ENCODE results near the gene RPN1.
"Not testable (repeated sequence)": the region's sequence is repeated elsewhere in the genome, so short reads cannot be mapped to it uniquely, and the experiment has no call there.

RPN1 gene

DNA sequence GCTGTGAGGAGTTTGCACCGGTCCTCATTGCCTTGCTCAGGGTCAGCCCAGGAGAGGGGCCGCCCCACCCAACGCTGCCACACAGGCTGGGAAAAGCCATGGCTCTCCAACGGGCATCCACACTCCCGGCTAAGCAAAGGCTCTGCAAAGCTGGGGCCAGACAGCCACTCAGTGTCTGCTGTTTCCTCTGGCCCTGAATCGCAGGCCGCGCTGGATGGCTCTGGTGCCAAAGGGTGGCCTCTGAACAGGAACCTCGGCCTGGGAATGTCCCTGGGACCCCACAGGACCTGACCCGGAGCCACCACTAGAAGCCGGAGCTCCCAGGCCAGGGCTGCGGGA, 42.9 kb downstream of the RPN1 start:
- DNase-seq: no peak

DNA sequence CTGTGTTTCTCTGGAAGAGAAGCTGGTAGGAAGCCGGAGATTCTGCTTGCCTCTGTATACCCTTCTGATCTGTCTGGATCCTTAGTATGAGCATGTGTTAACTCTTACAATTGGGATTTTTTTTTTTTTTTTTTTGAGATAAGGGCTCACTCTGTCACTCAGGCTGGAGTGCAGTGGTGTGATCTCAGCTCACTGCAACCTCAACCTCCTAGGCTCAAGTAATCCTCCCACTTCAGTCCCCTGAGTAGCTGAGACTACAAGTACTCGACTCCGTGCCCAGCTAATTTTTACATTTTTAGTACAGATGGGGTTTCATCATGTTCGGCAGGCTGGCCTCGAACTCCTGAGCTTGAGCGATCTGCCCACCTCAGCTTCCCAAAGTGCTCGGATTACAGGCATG, 44.5 kb downstream of the RPN1 start:
- no peak for DNase-seq

DNA sequence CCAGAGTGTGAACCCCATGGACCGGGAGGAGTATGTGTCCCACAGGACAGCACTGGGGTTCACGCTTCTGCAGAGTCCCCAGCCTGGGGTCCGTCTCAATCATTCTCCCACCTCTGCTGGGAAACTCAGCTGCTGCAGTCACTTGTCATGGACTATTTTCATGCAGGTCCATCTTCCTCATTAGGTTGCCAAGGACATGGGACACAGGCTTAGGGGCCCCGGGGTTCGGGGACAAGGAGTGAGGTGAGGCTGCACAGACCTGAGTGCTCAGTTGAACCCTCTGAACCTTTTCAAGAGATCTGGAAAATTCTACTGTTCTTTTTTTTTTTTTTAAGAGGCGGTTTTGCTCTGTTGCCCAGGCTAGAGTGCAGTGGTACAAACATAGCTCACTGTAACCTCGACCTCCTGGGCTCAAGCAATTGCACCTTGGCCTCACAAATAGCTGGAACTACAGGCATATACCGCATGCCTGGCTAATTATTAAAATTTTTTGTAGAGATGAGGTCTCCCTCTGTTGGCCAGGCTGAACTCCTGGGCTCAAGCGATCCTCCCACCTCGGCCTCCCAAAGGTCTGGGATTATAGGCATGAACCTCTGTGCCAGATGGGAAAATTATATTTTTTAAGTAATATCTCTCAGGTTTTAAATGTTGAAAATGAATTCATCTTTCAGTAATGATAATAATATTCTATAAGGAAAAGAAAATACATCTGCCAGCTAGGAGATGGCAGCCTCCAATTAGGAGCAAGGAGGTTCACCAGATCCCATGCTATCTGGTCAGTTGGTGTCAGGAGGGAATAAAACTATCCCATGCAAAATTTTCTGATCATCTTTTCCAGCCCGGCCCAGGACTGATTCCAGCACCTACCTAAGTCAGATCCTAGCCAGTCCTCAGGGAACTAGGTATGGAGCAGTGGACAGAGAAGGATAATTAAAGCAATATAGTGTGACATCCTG, 45.2 kb downstream of the RPN1 start:
- DNase-seq: no peak

DNA sequence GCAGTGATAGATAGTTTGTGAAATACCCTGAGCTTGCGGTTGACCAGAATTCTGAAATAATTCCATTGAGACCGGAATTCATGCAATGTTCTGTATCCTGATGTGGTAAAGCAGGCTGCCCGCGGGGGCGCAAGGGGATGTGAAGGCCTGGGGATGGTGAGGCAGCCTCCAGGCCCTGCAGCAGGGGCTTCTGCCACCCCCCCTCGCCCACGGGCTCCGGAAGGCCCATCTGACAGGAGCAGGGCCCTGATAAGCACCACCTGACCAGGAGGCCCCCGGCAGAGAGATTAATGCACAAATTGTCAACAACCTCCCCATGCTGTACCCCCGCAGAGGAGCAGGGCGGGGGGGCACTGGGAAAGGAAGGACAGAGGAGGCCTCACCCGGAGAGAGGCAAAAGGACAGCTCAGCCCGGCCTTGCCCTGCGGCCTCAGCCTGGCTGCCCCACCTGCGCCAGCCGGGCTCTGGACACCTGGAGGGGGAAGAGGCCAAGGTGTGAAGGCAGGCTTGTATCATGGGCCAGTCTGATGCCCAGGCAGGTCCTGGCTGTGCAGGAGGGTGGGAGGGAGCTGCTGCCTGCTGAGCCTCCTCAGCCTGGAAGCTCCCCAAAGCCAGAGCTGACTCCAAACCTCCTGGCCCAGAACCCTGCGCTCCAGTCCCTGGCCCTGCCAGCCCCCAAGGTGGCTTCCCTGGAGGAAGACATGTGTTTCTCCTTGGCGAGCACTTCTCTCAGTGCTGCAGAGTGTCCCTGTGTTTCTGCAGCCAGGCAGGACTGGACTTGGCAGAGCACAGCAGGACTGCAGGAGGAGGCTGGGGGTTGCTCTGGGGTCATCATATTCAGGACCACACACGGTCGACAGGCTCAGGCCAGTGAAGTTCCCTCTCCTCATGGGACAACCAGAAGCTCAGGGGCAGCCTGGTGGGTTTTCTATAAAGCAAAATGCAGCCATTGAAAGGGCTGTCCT, 46.5 kb downstream of the RPN1 start:
- DNase-seq: no peak

DNA sequence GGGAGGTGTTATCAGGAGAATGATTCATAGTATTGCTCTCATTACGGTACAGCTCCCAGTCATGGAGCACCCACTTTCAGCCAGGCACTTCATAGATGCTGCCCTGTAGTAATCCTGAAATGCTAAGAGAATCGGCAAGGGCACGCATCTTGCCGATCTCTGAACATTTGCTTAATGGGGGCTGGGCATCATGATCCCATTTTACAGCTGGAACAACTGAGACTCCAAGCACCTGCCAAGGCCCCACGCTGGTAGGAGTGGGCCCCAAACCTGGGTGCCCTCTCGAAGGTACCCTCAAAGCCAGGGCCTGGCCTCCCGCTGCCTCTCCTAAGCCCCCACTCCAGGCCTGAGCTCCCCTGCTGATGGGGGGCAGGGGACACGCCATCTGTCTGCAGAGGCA, 47.3 kb downstream of the RPN1 start:
- DNase-seq: no peak

DNA sequence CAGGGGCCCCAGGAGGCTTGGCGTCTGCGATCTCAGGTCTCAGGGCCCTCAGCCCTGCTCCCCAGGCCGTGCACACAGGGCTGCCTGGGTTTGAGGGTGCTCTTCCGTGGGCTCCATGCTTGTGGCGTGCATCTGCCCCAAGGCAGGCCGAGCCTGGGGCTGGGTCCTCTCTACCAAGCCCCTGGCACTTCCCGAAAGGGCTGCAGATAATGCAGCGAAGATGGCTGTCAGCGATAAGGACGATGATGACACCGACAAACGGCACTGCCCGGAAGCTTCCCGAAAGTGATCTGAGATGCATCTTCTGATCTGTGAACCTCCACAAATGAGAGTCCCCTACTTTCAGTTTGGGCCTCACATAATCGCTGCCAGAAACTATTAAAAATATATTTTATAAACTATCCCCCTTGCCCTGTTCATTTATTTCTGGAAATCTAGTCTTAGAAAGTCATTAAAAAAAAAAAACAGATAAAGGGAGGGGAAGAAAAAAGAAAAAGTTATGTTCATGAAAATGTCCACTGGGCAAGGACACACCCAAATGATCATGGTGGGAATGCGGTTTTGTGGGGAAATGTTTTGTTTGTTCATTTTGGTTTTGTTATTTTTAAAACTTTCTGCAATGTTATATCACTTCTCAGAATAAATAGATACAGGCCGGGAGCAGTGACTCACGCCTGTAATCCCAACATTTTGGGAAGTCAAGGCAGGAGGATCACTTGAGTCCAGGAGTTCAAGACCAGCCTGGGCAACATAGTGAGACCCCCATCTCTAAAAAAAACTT, 51.5 kb downstream of the RPN1 start:
- no peak for DNase-seq

DNA sequence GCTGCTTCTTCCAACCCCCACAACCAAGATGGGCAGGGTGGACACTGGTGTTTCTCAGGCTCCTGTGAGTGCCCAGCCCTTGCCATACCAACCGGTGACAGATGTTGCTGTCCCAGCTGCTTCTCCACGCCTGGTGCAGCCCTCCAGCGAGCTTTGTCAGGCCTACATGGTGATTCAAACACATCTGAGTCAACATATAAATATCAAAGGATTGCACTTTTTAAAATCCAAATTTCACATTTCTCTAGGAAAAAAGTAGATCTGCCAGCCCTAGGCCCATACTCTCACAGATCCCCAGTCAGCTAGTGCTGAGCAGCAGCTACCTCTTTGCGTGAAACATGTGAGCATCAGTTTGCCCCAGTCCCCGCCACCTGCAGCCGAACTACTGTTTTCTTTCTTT, 52.7 kb downstream of the RPN1 start:
- DNase-seq: no peak

DNA sequence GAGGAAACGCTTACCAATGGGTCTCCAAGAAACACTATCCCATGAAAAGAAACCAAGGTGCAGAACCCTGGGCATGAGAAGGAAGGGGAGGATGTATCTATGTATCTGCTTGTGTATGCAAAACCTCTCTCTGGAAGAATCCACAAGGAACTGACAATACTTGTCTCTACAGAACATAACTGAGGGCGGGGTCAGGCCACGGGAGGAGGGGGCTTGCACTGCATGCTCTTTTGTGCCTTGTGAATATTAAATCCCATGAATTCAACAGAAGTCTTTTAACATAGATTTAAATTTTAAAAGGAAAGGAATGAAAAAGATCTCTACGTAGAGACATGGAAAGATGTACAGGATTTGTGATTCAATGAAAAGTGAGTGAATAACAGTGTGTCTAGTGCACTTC, 57.8 kb downstream of the RPN1 start:
- DNase-seq: no peak

DNA sequence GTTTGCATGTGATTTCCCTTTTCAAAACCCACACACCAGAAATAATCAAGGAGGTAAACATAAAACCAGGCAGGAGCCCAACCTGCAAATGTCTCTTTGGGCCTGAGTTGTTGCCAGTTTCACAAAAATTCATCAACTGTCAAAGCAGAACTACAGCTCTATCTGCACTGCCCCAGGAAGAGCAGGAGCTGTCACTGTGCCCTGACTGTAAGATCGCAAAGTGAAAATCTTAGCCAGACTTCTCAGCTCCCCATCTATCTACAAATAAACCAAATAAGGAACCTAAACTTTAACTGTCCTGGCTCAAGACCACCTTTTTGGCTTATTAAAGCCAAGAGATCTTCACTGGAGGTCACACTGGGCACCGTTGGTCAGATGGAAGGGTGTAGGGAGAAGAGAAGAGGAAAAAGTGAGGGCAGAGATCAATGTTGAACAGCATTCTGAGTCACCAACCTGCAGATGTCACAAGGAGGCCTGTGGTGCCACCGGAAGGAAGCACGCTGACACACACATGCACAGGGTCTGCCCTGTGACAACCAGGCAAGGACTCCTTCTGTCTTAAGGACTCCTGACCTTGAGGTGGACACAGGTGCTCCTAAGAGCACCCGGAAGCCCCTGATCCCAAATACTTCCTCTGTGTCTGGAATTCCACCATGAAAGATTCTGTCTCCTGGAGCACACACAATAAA, 58.7 kb downstream of the RPN1 start:
- no peak for DNase-seq

DNA sequence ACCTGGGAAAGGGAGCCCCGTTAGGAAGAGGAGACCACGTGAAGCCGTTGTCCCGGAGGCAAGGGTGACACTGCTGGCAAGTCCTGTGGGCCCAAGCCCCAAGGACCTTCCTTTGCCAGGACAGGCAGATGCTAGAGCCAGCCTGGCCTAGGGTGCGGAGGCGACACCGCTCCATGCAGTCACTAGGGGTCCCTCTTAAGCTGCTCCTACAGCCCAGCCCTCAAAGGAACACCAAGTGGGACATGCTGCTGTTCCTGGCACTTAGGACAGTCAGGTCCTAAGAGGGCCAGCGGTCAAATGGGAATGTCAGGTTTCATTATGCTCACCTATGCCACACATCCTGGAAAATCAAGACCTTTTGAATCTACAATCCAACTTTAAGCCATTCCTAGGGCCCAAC, 59.7 kb downstream of the RPN1 start:
- DNase-seq: no peak

DNA sequence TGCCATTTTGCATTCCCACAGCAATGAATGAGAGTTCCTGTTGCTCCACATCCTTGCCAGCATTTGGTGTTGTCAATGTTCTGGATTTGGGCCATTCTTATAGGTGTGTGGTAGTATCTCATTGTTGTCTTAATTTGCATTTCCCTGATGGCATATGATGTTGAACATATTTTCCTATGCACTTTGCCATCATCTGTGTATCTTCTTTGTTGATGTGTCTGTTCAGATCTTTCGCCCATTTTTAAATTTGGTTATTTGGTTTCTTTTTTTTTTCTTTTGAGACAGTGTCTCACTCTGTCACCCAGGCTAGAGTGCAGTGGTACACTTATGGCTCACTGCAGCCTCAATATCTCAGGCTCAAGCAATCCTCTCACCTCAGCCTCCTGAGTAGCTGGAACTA, 60.6 kb downstream of the RPN1 start:
- not testable (repeated sequence) for DNase-seq

DNA sequence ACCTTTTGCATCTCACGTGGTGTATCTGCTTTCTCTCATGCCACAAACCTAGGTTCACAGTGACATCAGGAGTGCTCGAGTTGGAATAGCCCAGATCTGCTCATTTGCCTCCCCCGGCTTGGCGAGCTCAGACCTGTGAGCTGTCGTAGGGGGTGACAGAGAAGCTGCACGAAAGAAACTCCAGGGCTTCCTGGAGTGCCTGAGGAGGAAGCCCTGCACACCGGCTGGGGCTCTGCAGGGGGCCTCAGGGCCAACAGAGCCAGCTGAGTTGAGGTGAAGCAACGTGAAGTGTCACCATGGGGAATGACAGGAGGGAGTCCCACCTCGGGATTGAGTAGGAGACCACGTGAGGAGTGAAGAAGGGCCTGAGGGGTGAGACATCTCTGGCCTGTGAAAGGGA, 62.5 kb downstream of the RPN1 start:
- no peak for DNase-seq

DNA sequence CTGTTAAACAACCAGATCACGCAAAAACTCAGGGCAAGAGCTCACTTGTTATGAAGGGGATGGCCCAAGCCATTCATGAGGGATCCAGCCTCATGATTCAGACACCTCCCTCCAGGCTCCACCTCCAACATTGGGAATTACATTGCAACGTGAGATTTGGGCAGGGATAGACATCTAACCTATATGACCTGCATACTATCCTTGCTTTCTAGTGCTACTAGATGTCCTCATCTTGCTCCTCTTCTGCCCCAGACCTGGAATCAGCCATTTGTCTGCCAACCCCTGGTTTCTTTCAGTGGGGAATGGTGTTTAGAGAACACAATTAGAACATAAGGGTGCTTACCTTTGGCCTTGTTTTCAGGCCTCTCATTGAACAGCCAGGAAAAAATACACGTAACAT, 63.2 kb downstream of the RPN1 start:
- no peak for DNase-seq

DNA sequence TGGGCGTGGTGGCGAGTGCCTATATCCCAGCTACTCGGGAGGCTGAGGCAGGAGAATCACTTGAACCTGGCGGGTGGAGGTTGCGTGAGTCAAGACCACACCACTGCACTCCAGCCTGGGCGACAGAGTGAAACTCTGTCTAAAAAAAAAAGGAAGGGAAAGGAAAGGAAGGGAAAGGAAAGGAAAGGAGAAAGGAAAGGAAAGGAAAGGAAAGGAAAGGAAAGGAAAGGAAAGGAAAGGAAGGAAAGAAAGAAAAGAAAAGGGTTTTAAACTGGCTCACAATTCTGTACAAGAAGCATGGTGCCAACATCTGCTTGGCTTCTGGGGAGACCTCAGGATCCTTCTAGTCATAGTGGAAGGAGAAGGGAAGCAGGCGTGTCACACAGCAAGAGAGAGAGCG, 63.7 kb downstream of the RPN1 start:
- DNase-seq: not testable (repeated sequence)

DNA sequence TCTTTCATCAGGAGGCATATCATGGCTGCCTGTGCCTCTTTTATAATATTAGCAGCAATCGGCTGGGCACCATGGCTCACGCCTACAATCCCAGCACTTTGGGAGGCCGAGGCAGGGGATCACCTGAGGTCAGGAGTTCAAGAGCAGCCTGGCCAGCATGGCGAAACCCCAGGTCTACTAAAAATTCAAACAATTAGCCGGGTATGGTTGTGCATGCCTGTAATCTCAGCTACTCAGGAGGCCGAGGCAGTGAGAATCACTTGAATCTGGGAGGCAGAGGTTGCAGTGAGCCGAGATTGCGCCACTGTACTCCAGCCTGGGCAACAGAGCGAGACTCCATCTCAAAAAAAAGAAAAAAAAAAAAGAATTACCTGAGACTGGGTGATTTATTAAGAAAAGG, 64.2 kb downstream of the RPN1 start:
- not testable (repeated sequence) for DNase-seq

DNA sequence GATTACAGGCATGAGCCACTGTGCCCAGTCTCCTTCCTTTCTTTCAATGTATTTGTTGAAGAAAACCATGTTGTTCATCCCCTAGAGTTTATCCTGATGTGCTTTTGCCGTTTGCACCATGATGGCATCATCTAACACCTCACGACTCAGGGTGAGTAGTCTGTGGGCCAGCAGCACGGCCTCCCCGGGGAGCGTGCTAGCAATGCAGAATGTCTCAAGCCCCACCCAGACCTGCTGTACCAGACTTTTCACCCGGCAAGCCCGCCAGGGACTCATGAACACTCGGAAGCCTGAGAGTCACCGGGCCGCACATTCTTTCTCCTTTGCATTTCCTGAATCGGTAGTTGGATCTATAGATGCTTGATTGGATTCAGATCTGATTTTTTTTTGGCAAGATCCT, 64.6 kb downstream of the RPN1 start:
- DNase-seq: no peak

DNA sequence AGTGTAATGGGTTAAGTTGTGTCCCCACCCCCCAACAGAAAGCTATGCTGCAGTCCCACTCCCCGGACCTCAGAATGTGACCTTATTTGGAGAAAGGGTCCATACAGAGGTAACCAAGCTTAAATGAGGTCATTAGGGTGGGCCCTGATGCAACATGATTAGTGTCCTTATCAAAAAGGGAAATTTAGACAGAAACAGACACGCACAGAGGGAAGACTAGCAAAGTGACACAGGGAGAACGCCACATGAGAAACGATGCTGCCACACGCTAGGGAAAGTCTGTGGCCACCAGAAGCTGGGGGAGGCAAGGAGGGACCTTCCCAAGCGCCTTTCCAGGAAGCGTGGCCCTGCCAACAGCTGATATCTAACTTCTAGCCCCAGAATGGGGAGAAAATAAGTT, 65.4 kb downstream of the RPN1 start:
- no peak for DNase-seq

DNA sequence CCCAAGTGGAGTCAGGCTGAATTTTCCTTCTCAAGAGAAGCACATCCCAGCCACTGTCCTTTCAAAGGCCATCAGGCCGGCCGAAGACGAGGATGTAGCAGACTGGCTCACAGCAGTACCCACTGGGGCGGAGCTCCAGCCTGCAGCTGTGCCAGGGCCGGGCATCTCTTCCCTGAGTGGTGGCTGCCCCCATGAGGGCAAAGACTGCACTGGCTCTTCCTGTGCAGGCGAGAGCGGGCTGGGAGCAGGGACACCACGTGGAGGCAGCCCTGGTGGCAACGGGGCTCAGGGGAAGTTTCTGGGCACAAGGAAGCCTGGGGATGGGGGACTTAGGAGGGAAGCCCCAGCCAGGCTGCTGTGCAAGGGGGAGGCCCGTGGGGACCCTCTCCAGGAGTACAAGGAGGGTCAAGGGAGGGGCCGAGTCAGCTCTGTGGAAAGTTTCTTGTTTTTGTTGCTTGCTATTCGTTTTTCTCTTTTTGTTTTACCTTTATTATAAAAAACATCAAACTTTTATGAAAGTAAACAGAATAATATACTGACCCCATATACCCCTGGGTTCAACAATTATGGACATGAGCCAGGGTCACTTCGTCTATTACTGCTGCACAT, 66.1 kb downstream of the RPN1 start:
- peak; percentile 71 for DNase-seq

DNA sequence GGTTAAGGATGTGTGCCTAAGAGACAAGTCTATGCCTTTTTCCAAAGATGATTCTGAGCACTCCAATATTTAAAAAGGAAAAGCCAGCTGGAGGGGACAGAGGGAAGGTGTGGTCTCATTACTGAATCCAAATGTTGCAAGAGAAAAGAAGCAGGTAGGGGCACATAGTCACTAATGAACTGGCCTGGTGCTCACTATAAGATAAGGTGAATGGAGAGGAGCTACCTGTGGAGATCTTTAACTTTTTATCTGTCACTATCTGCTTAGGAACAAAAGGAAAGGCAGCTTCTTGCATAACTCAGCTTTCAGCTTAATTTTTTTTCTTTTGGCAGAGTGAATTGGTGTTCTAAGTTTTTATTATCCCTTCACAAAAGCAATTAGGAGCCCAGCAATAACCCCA, 69.1 kb downstream of the RPN1 start:
- no peak for DNase-seq

DNA sequence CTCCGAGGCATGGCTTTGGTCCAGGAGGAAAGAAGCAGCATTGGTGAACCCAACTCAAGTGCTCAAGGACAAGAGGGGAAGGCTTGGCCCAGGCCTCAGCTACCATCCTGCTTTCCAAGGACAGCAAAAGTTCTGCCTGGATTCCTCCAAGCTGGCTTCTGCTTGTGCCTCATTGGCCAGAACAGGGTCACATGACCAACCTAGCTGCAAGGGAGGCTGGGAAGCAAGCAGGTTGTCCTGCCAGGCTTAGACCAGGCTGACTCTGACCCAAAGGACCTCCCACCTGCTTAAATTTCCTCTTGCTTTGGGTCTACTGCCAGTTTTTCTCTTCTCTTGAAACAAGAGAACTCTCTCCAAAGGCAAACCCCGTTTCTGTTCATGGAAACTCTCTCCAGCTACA, 70.7 kb downstream of the RPN1 start:
- DNase-seq: no peak

DNA sequence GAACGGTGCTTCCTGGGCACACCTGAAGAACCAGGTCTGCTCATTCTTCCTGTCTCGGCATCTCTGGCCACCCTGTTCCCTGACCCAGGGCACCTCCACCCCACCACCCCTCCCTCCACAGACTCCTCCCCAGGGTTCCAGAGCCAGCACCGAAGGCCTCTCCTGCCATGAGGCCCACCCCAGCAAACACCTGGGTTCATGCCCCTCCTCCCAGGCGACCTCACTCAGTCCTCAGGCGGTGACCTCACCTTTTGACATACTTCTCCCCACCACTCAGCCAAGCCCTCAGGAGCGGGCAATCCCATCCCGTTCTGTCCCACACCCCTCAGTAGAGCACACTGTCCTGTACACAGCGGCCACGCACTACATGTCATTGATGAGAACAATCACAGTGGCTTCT, 72.3 kb downstream of the RPN1 start:
- no peak for DNase-seq

DNA sequence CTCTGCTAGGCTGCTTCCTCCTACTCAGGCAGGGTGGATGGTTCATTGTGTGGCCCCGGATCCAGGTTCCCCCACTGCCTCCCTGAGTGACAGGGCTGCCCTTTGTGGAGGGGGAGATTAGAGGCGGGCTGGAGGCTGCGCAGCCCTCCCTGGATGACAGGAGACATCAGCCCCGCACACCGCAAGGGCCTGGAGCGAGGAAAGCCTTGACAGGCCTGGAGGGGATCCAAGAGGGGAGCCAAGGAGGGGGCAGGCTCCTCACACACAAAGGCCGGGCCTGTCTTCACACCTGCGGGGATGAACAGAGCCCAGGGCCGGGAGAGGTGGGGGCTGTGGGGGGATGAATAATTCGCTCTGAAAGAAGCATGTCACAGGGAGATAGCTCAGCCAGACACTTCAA, 72.9 kb downstream of the RPN1 start:
- no peak for DNase-seq

All from NCI-H226 (cell line).